ENCODE measurements around the gene PTPN4. TPM values are rescaled to one million over a fixed set of nuclear protein-coding genes. Genes with fewer than 3 reads are reported as not detected.

PTPN4 gene
- total and polyA plus RNA-seq, 2 of the 13 experiments (the other 11 are each of a cell fraction or from before 2014, with no cell fraction given): 20.3 to 34.6 TPM

DNA sequence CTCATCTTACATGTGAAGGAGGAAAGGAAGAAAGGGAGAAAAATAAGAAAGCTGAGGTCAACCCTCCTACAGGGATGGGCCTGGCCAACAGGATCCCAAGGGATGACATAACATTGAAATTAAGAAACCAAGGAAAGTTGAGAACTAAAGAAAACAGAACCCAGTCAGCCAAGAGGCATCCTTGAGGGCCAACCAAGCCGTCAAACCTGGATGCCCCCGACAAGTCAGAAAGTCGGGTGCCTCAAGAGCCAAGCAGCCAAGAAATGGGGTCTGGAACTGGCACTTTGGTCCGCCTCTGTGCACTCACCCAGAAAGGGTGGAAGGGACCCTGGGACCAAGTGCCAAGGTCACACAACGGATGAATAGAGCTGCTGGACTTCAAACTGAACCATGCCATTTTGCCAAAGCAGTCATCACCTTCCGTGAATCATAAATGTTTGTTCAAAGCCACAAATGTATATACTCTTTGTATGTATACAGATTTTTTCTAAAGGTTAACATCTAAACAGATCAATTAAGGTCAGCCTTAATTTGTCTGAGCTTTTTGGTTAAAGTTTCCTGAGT lies 27.0 kb upstream of the PTPN4 start (continued):
- TF ChIP-seq, protein P1, sequence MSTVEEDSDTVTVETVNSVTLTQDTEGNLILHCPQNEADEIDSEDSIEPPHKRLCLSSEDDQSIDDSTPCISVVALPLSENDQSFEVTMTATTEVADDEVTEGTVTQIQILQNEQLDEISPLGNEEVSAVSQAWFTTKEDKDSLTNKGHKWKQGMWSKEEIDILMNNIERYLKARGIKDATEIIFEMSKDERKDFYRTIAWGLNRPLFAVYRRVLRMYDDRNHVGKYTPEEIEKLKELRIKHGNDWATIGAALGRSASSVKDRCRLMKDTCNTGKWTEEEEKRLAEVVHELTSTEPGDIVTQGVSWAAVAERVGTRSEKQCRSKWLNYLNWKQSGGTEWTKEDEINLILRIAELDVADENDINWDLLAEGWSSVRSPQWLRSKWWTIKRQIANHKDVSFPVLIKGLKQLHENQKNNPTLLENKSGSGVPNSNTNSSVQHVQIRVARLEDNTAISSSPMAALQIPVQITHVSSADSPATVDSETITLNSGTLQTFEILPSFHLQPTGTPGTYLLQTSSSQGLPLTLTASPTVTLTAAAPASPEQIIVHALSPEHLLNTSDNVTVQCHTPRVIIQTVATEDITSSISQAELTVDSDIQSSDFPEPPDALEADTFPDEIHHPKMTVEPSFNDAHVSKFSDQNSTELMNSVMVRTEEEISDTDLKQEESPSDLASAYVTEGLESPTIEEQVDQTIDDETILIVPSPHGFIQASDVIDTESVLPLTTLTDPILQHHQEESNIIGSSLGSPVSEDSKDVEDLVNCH (CRISPR knock-in tag; IDR thresholded peaks at IDR 0.05): no peak
- TF ChIP-seq POLR2AphosphoS5 (IDR thresholded peaks at IDR 0.05; ENCODE audit: low read depth, low read length) (no peak), ZKSCAN5 (CRISPR knock-in tag; IDR thresholded peaks at IDR 0.05) (no peak), ZNF569 (CRISPR knock-in tag; IDR thresholded peaks at IDR 0.05; ENCODE audit: borderline replicate concordance) (no peak), PHB2 (IDR thresholded peaks at IDR 0.05; ENCODE audit: partially characterized antibody) (no peak), KAT2B (IDR thresholded peaks at IDR 0.05; ENCODE audit: borderline replicate concordance, low read depth, low read length) (no peak), ZNF629 (CRISPR knock-in tag; conservative IDR thresholded peaks at IDR 0.05) (no peak), SKI (IDR thresholded peaks at IDR 0.05; ENCODE audit: partially characterized antibody) (no peak), BORCS8-MEF2B (CRISPR knock-in tag; IDR thresholded peaks at IDR 0.05) (no peak), ZBTB20 (CRISPR knock-in tag; IDR thresholded peaks at IDR 0.05; ENCODE audit: borderline replicate concordance, low read depth) (peak; percentile 85; the same call in 1 of the 2 replicates), ZNF556 (CRISPR knock-in tag; IDR thresholded peaks at IDR 0.05; ENCODE audit: borderline replicate concordance) (no peak), ATF1 (CRISPR knock-in tag; IDR thresholded peaks at IDR 0.05) (no peak), ZNF224 (CRISPR knock-in tag; IDR thresholded peaks at IDR 0.05) (no peak)
- TF ChIP-seq, protein P2, sequence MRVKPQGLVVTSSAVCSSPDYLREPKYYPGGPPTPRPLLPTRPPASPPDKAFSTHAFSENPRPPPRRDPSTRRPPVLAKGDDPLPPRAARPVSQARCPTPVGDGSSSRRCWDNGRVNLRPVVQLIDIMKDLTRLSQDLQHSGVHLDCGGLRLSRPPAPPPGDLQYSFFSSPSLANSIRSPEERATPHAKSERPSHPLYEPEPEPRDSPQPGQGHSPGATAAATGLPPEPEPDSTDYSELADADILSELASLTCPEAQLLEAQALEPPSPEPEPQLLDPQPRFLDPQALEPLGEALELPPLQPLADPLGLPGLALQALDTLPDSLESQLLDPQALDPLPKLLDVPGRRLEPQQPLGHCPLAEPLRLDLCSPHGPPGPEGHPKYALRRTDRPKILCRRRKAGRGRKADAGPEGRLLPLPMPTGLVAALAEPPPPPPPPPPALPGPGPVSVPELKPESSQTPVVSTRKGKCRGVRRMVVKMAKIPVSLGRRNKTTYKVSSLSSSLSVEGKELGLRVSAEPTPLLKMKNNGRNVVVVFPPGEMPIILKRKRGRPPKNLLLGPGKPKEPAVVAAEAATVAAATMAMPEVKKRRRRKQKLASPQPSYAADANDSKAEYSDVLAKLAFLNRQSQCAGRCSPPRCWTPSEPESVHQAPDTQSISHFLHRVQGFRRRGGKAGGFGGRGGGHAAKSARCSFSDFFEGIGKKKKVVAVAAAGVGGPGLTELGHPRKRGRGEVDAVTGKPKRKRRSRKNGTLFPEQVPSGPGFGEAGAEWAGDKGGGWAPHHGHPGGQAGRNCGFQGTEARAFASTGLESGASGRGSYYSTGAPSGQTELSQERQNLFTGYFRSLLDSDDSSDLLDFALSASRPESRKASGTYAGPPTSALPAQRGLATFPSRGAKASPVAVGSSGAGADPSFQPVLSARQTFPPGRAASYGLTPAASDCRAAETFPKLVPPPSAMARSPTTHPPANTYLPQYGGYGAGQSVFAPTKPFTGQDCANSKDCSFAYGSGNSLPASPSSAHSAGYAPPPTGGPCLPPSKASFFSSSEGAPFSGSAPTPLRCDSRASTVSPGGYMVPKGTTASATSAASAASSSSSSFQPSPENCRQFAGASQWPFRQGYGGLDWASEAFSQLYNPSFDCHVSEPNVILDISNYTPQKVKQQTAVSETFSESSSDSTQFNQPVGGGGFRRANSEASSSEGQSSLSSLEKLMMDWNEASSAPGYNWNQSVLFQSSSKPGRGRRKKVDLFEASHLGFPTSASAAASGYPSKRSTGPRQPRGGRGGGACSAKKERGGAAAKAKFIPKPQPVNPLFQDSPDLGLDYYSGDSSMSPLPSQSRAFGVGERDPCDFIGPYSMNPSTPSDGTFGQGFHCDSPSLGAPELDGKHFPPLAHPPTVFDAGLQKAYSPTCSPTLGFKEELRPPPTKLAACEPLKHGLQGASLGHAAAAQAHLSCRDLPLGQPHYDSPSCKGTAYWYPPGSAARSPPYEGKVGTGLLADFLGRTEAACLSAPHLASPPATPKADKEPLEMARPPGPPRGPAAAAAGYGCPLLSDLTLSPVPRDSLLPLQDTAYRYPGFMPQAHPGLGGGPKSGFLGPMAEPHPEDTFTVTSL (CRISPR knock-in tag; IDR thresholded peaks at IDR 0.05; ENCODE audit: borderline replicate concordance): peak; percentile 40; the same call in 1 of the 2 replicates
- TF ChIP-seq, protein P3, sequence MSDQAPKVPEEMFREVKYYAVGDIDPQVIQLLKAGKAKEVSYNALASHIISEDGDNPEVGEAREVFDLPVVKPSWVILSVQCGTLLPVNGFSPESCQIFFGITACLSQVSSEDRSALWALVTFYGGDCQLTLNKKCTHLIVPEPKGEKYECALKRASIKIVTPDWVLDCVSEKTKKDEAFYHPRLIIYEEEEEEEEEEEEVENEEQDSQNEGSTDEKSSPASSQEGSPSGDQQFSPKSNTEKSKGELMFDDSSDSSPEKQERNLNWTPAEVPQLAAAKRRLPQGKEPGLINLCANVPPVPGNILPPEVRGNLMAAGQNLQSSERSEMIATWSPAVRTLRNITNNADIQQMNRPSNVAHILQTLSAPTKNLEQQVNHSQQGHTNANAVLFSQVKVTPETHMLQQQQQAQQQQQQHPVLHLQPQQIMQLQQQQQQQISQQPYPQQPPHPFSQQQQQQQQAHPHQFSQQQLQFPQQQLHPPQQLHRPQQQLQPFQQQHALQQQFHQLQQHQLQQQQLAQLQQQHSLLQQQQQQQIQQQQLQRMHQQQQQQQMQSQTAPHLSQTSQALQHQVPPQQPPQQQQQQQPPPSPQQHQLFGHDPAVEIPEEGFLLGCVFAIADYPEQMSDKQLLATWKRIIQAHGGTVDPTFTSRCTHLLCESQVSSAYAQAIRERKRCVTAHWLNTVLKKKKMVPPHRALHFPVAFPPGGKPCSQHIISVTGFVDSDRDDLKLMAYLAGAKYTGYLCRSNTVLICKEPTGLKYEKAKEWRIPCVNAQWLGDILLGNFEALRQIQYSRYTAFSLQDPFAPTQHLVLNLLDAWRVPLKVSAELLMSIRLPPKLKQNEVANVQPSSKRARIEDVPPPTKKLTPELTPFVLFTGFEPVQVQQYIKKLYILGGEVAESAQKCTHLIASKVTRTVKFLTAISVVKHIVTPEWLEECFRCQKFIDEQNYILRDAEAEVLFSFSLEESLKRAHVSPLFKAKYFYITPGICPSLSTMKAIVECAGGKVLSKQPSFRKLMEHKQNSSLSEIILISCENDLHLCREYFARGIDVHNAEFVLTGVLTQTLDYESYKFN (CRISPR knock-in tag; conservative IDR thresholded peaks at IDR 0.05): peak; percentile 58
- TF ChIP-seq, protein P4, sequence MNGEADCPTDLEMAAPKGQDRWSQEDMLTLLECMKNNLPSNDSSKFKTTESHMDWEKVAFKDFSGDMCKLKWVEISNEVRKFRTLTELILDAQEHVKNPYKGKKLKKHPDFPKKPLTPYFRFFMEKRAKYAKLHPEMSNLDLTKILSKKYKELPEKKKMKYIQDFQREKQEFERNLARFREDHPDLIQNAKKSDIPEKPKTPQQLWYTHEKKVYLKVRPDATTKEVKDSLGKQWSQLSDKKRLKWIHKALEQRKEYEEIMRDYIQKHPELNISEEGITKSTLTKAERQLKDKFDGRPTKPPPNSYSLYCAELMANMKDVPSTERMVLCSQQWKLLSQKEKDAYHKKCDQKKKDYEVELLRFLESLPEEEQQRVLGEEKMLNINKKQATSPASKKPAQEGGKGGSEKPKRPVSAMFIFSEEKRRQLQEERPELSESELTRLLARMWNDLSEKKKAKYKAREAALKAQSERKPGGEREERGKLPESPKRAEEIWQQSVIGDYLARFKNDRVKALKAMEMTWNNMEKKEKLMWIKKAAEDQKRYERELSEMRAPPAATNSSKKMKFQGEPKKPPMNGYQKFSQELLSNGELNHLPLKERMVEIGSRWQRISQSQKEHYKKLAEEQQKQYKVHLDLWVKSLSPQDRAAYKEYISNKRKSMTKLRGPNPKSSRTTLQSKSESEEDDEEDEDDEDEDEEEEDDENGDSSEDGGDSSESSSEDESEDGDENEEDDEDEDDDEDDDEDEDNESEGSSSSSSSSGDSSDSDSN (CRISPR knock-in tag; IDR thresholded peaks at IDR 0.05): no peak

All from HepG2 (cell line).